ENCODE data around the gene ZP1.

DNA sequence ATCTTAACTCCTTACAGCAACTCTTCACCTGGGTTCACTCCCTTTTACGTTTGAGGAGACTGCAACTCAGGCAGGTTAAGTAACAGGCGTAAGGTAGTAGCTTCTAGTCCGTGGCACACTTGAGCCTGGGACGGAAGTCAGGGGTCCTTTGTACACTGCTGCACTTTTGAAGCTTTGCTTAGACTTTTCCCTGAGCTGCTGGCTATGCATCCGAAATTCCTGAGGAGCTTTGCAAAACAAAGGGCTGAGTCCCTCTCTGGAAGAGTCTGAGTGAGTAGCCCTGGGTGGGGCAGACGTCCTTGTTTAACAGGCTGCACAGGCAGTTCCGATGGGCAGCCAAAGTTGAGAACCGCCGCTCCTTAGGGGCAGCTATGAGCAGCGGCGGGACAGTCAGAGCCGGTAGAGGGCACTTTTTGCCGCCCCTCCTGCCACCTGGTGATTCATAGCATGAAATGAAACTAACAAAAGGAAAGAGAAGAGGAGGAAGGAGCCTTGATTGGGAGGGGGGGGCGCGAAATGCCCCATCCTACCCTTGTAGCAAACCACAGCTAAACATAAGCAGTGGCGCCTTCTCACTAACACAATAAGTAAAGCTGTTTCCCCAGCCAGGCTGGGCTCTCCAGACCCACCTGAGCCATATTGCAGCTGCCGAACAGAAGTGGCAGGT lies 48.0 kb downstream of the ZP1 start:
- TF ChIP-seq CTCF (IDR thresholded peaks at IDR 0.05) = no peak
- TF ChIP-seq POLR2A (IDR thresholded peaks at IDR 0.05) = no peak

Measured in breast epithelium (tissue), 3 donors.